ENCODE measurements around the gene TEK.

Gene TEK

DNA sequence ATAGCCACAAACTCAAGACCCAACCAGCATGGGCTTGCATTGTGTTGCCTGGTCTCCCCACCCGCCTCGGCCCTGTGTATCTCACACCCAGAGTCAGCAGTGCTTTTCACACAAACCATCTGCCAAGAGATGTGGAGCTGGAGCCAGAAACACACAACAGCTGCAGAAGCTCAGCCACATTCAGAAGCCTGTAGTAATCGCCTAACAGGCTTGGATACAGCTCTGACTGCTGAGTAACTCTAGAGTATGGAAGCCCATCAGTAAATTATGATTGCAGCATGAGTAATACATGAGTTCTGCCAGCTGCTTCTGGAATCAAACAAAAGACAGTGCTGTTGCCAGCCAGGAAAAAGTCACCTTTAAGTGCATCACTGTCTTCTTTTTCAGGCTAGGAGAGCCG, 16.0 kb downstream of the TEK start:
- Histone ChIP-seq H3K27ac (ENCODE audit: low read depth, low read length) (no peak overlapping the region), H3K9ac (ENCODE audit: low read depth, low read length) (no peak overlapping the region)

DNA sequence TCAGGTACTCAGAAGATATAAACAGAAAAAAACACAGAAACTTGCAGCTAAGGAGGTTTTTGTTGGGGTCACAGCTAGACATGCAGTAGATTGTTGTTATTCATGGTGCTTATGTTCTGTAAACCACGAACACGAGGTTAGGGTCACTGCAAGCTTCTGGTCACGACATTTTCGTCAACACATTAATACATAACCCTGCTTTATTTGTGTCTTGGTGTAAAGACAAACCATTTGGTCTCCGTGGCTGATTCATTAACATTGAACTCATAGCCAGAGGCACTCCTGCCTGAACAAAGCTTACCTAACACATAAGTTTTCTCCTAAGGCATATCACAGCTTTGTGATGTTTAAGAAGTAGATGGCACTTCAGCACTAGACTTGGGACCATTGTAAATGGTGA, 16.9 kb downstream of the TEK start:
- Histone ChIP-seq H3K27ac (ENCODE audit: low read depth, low read length) (no peak overlapping the region), H3K27me3 (ENCODE audit: insufficient read depth, low read length) (no peaks in the 10 kb centered on the region), H3K9ac (ENCODE audit: low read depth, low read length) (no peak overlapping the region), H3K36me3 (ENCODE audit: insufficient read depth, low read length) (no peaks in the 10 kb centered on the region), H3K4me1 (ENCODE audit: insufficient read depth, low read length) (no peaks in the 10 kb centered on the region), H3K4me3 (ENCODE audit: low read length) (no peak overlapping the region), H3K9me3 (ENCODE audit: insufficient read depth, low read depth, low read length) (no peaks in the 10 kb centered on the region)
- WGBS = 87% methylated on average over 5 of the region's 5 CpGs

More for the DNA sequence above, 16.0 kb downstream of the TEK start:
- no peaks in the 10 kb centered on the region for H3K27me3 ChIP-seq (ENCODE audit: insufficient read depth, low read length)
- WGBS = 90% methylated on average over 4 of the region's 4 CpGs
- no peak overlapping the region for H3K4me3 ChIP-seq (ENCODE audit: low read length)
- H3K4me1 ChIP-seq (ENCODE audit: insufficient read depth, low read length) = no peaks in the 10 kb centered on the region
- H3K9me3 ChIP-seq (ENCODE audit: insufficient read depth, low read depth, low read length) = no peaks in the 10 kb centered on the region
- no peaks in the 10 kb centered on the region for H3K36me3 ChIP-seq (ENCODE audit: insufficient read depth, low read length)

DNA sequence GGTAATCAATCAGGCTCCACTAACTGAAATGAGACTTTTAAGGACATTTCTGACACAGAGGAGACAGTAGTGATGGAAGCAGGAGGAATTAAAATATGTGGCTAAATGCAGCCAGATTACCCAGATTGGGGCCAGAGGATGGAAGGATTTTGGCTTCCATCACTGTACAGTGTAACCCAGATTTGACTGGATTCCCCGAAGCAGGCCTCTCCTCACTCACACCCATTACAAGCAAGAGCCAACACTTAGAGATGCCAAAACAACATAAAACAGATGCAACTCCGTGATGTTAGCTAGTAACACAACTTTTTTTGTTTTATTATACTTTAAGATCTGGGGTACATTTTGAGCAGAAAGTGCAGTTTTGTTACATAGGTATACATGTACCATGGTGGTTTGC, 17.6 kb downstream of the TEK start:
- H3K9me3 ChIP-seq (ENCODE audit: insufficient read depth, low read depth, low read length) = no peaks in the 10 kb centered on the region
- no peak overlapping the region for H3K27ac ChIP-seq (ENCODE audit: low read depth, low read length)
- no peak overlapping the region for H3K4me3 ChIP-seq (ENCODE audit: low read length)
- no peak overlapping the region for H3K9ac ChIP-seq (ENCODE audit: low read depth, low read length)
- no peaks in the 10 kb centered on the region for H3K27me3 ChIP-seq (ENCODE audit: insufficient read depth, low read length)
- 93% methylated on average over 2 of the region's 2 CpGs for WGBS
- no peaks in the 10 kb centered on the region for H3K4me1 ChIP-seq (ENCODE audit: insufficient read depth, low read length)
- no peaks in the 10 kb centered on the region for H3K36me3 ChIP-seq (ENCODE audit: insufficient read depth, low read length)

DNA sequence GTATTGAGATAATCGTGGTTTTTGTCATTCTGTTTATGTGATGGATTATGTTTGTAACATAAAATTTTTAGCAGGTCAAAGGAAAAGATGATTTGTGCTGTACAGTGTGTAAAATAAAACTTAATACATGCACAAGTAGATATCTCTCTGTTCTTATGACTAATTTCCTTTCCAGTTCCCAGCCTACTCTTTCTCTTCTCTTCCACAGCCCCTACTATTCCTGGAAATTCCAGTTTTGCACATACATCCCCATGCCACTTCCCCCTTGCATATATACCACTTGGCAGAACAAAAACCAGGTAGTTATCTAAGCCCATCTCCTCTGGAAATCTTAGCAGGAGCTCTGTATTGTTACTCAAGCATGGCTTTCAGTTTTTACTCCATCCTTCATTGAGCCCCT, 20.2 kb downstream of the TEK start:
- Histone ChIP-seq H3K9ac (ENCODE audit: low read depth, low read length) (no peak overlapping the region), H3K9me3 (ENCODE audit: insufficient read depth, low read depth, low read length) (no peaks in the 10 kb centered on the region), H3K36me3 (ENCODE audit: insufficient read depth, low read length) (no peaks in the 10 kb centered on the region), H3K4me1 (ENCODE audit: insufficient read depth, low read length) (no peaks in the 10 kb centered on the region), H3K4me3 (ENCODE audit: low read length) (no peak overlapping the region), H3K27ac (ENCODE audit: low read depth, low read length) (no peak overlapping the region), H3K27me3 (ENCODE audit: insufficient read depth, low read length) (no peaks in the 10 kb centered on the region)
- 91% methylated on average over 1 of the region's 1 CpG for WGBS

DNA sequence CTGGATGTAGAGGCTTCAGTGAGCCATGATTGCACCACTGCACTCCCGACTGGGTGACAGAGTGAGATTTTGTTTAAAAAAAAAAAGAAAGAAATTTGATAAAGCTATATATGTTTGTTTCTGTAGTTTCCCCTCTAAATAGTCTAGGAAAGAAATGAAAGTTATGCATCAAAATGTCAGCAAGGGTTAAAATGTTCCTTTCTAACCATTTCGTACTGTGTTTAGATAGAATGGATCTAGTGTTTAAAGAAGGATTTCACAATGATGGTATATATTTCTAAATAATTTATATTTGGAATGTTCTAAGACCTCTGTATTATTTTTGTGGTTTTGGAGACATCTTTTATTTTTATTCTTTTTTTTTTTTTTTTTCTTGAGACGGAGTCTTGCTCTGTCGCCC, 22.7 kb downstream of the TEK start:
- Histone ChIP-seq H3K9ac (ENCODE audit: low read depth, low read length) (no peak overlapping the region), H3K4me1 (ENCODE audit: insufficient read depth, low read length) (no peaks in the 10 kb centered on the region), H3K9me3 (ENCODE audit: insufficient read depth, low read depth, low read length) (no peaks in the 10 kb centered on the region), H3K4me3 (ENCODE audit: low read length) (no peak overlapping the region), H3K27ac (ENCODE audit: low read depth, low read length) (no peak overlapping the region), H3K36me3 (ENCODE audit: insufficient read depth, low read length) (no peaks in the 10 kb centered on the region), H3K27me3 (ENCODE audit: insufficient read depth, low read length) (no peaks in the 10 kb centered on the region)
- WGBS = 96% methylated on average over 4 of the region's 4 CpGs

DNA sequence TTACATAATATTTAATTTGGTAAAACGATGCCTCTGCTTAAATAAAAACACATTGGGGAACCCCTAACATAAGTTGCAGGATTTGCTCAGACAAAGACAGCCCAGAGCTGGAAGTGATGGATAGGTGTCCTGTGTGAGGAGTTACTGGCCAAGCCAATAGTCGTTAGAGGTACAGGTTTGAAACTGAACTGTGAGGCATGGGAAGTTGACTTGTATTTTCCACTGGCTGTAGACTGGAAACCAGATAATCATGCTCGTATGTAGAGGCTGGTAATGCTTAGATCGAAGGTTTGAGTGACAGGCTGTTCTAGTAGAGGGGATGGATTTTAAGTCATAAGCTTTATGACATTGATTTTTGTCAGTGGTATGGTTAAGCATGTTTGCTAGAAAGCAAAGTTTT, 24.8 kb downstream of the TEK start:
- Histone ChIP-seq H3K27ac (ENCODE audit: low read depth, low read length) (no peak overlapping the region), H3K9ac (ENCODE audit: low read depth, low read length) (no peak overlapping the region), H3K27me3 (ENCODE audit: insufficient read depth, low read length) (no peaks in the 10 kb centered on the region), H3K4me1 (ENCODE audit: insufficient read depth, low read length) (no peaks in the 10 kb centered on the region), H3K4me3 (ENCODE audit: low read length) (no peak overlapping the region), H3K9me3 (ENCODE audit: insufficient read depth, low read depth, low read length) (no peaks in the 10 kb centered on the region), H3K36me3 (ENCODE audit: insufficient read depth, low read length) (no peaks in the 10 kb centered on the region)
- 89% methylated on average over 3 of the region's 4 CpGs for WGBS

DNA sequence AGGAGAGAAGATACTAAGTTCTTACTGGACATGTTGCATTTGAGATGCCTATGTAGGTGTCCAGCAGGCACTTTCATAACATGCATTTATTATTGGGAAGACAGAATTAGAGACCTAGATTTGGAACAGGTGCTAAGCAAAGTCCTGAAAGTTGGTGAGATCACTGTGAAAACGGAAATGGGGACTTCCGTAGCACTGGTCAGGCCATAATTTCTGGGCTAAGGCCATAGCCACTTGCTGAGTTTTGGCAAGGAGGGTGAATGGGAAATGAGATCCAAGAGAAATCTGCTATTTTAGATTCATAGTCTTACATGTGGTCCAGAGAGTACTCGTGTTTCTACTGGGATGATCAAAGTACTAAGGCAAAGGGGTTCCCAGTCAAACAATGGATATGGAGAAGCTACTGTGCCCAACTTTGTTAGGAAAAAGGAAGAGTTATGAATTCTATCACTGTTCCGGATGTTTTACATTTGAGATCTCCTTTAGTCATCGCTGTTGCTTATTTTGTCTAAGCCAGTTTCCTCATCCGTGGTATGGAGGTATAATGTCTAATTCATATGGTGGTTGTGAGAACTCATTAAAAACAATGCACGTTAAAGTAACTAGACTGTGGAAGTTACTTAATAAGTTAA, 33.4 kb downstream of the TEK start:
- no peaks in the 10 kb centered on the region for H3K36me3 ChIP-seq (ENCODE audit: insufficient read depth, low read length)
- H3K9me3 ChIP-seq (ENCODE audit: insufficient read depth, low read depth, low read length) = no peaks in the 10 kb centered on the region
- peaks cover 2% of the 10 kb centered on the region; the same call in 1 of the 2 replicates for H3K4me1 ChIP-seq (ENCODE audit: insufficient read depth, low read length)
- no peak overlapping the region for H3K27ac ChIP-seq (ENCODE audit: low read depth, low read length)
- H3K9ac ChIP-seq (ENCODE audit: low read depth, low read length) = no peak overlapping the region
- no peak overlapping the region for H3K4me3 ChIP-seq (ENCODE audit: low read length)
- H3K27me3 ChIP-seq (ENCODE audit: insufficient read depth, low read length) = no peaks in the 10 kb centered on the region
- 95% methylated on average over 7 of the region's 7 CpGs for WGBS

DNA sequence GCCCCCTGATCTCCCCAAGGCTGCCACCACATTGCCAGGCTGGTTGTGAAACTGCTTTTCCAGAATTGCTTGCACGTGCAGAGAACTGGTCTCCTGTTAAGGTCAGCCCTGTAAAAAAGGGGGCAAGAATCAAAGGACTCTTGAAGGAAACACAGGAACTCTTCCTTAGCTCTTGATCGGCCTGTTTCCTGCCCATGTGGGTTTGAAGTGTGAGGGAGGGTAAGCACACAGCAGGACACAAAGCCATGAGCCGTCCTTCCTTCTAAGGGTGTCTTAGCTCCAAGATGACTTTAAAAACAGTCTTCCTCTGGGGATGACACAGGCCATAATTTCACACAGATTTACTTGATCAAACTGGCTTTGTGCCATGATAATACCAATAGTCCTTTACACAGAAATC, 36.1 kb downstream of the TEK start:
- WGBS = 57% methylated on average over 3 of the region's 3 CpGs
- H3K27ac ChIP-seq (ENCODE audit: low read depth, low read length) = no peak overlapping the region
- H3K4me3 ChIP-seq (ENCODE audit: low read length) = no peak overlapping the region
- H3K4me1 ChIP-seq (ENCODE audit: insufficient read depth, low read length) = peaks cover 3% of the 10 kb centered on the region; the same call in 1 of the 2 replicates
- H3K9me3 ChIP-seq (ENCODE audit: insufficient read depth, low read depth, low read length) = no peaks in the 10 kb centered on the region
- H3K36me3 ChIP-seq (ENCODE audit: insufficient read depth, low read length) = no peaks in the 10 kb centered on the region
- H3K27me3 ChIP-seq (ENCODE audit: insufficient read depth, low read length) = no peaks in the 10 kb centered on the region
- no peak overlapping the region for H3K9ac ChIP-seq (ENCODE audit: low read depth, low read length)

DNA sequence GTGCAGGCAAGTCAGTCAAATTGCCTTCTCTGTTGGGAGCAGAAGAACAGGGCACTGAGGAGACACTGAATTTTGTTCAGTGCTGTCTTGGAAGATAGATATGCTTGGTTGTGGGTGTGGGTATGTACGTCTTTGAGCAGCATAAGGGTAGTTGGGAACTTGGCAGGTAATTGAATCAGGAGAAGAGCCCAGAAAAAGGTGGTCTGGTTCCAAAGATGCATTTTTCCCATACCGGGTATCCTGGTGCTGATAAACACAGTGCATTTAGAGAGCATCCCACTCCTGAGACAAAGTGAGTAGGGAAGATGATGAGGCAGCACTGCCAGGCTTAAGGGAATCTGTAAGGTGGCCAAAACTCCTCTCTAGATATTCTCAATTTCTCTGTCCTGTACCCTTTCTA, 40.6 kb downstream of the TEK start:
- no peak overlapping the region for H3K9ac ChIP-seq (ENCODE audit: low read depth, low read length)
- H3K4me3 ChIP-seq (ENCODE audit: low read length) = no peak overlapping the region
- no peaks in the 10 kb centered on the region for H3K27me3 ChIP-seq (ENCODE audit: insufficient read depth, low read length)
- H3K9me3 ChIP-seq (ENCODE audit: insufficient read depth, low read depth, low read length) = no peaks in the 10 kb centered on the region
- 94% methylated on average over 2 of the region's 2 CpGs for WGBS
- no peak overlapping the region for H3K27ac ChIP-seq (ENCODE audit: low read depth, low read length)
- H3K4me1 ChIP-seq (ENCODE audit: insufficient read depth, low read length) = peaks cover 11% of the 10 kb centered on the region; the same call in 1 of the 2 replicates
- no peaks in the 10 kb centered on the region for H3K36me3 ChIP-seq (ENCODE audit: insufficient read depth, low read length)

DNA sequence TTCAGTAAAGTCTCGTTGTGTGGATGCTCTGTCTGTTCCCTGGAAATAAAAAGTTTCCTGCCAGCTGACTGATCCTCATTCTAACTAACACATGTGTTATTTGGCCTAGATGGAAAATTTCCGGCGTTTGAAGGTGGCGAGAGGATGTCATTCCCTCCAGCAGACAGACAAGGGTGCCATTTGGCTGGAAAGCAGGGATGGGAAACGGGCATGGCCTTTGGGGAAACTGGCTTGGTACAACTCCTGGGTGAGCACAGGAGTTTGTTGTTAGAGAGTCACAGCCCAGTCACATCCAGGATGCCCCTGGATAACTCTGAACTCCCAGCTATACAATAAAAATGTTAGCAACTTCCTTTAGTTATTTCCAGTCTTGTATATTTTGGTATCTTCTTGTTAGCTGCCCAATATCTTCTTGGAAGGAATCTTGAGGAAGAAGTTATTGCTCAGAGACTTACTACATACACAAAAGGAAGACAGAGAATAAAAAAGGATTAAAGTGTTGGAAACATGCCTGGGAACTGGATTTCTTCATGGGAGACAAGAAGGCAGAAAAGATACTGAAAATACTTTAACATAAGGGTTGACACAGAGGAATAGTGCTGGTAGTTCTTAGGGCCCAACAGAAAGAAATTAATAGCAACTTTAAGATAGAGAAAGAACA, 41.9 kb downstream of the TEK start:
- Histone ChIP-seq H3K27ac (ENCODE audit: low read depth, low read length) (no peak overlapping the region), H3K9me3 (ENCODE audit: insufficient read depth, low read depth, low read length) (no peaks in the 10 kb centered on the region), H3K4me1 (ENCODE audit: insufficient read depth, low read length) (peaks cover 9% of the 10 kb centered on the region; the same call in 1 of the 2 replicates), H3K9ac (ENCODE audit: low read depth, low read length) (no peak overlapping the region), H3K36me3 (ENCODE audit: insufficient read depth, low read length) (no peaks in the 10 kb centered on the region), H3K27me3 (ENCODE audit: insufficient read depth, low read length) (no peaks in the 10 kb centered on the region), H3K4me3 (ENCODE audit: low read length) (no peak overlapping the region)
- WGBS = 96% methylated on average over 4 of the region's 5 CpGs

DNA sequence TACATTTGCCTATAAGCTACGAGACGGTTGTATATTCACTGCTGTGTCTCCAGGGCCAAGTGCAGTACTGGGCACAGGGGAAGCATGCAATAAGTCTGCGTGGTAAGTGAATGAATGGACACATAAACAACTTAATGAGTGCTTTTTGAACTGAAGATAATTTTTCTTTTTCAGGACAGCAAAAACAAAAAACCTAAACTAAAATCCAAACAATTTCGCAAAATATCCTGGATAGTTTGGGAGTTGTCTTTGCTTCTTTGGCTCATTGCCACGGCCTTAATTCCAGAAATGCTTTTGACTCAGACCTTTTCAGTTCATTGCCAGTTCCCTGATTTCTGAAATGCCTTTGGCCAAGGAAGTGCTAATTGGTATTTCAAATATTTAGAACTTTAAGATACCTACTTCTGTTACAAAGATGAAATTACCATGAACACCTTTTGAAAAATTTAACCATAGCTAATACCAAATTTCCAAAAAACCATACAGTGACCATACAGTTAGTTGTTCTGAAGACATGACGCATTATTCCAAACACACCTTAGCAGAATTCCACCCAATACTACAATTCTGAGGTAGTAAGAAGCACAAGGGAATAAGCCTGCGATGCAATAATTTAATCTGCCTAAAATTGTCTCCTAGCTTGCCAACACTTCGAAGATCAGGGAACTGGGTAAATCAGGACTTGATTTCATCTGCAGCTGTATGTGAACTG, 42.8 kb downstream of the TEK start:
- H3K4me1 ChIP-seq (ENCODE audit: insufficient read depth, low read length) = peaks cover 9% of the 10 kb centered on the region; the same call in 1 of the 2 replicates
- H3K27me3 ChIP-seq (ENCODE audit: insufficient read depth, low read length) = no peaks in the 10 kb centered on the region
- H3K9ac ChIP-seq (ENCODE audit: low read depth, low read length) = no peak overlapping the region
- 73% methylated on average over 8 of the region's 8 CpGs for WGBS
- no peak overlapping the region for H3K4me3 ChIP-seq (ENCODE audit: low read length)
- no peak overlapping the region for H3K27ac ChIP-seq (ENCODE audit: low read depth, low read length)
- no peaks in the 10 kb centered on the region for H3K36me3 ChIP-seq (ENCODE audit: insufficient read depth, low read length)
- no peaks in the 10 kb centered on the region for H3K9me3 ChIP-seq (ENCODE audit: insufficient read depth, low read depth, low read length)
